ENCODE results near the gene PDGFC.

Gene PDGFC

GRCh38 chr4:156971676-156972378 is at the start of gene PDGFC:
Gene PDGFC, minus strand, starts transcription at chr4:156971799. Its CDS starts 896 bp downstream, at chr4:156970903.
- no peak for DNase-seq

- DNase-seq = no peak
These were observed 49.3 kb upstream of the PDGFC start for GRCh38 chr4:157020882-157021281.

- DNase-seq = no peak
These were observed 47.4 kb upstream of the PDGFC start for GRCh38 chr4:157018920-157019490.

- DNase-seq = no peak
These were observed 43.3 kb upstream of the PDGFC start for GRCh38 chr4:157014621-157015591.

- DNase-seq = no peak
These were observed 42.1 kb upstream of the PDGFC start for GRCh38 chr4:157013656-157014055.

- no peak for DNase-seq
These were observed 41.2 kb upstream of the PDGFC start for GRCh38 chr4:157012781-157013180.

- no peak for DNase-seq
These were observed 40.7 kb upstream of the PDGFC start for GRCh38 chr4:157012296-157012695.

- DNase-seq = no peak
These were observed 39.0 kb upstream of the PDGFC start for GRCh38 chr4:157010630-157011029.

- no peak for DNase-seq
These were observed 34.2 kb upstream of the PDGFC start for GRCh38 chr4:157005831-157006230.

- no peak for DNase-seq
These were observed 33.6 kb upstream of the PDGFC start for GRCh38 chr4:157005193-157005592.

- no peak for DNase-seq
These were observed 32.9 kb upstream of the PDGFC start for GRCh38 chr4:157004279-157005161.

GRCh38 chr4:156999175-156999517 is 27.5 kb upstream of the PDGFC start:
- DNase-seq = peak; percentile 57

GRCh38 chr4:156998500-156999174 is 27.0 kb upstream of the PDGFC start:
- no peak for DNase-seq

- DNase-seq = no peak
These were observed 21.3 kb upstream of the PDGFC start for GRCh38 chr4:156992943-156993342.

- DNase-seq = no peak
These were observed 19.6 kb upstream of the PDGFC start for GRCh38 chr4:156991161-156991560.

GRCh38 chr4:156983366-156983765 is 11.8 kb upstream of the PDGFC start:
- DNase-seq = no peak

- DNase-seq = peak; percentile 41
These were observed 9.7 kb upstream of the PDGFC start for GRCh38 chr4:156981262-156981769.

- no peak for DNase-seq
These were observed 6.0 kb upstream of the PDGFC start for GRCh38 chr4:156977435-156978160.

GRCh38 chr4:156976147-156976546 is 4.5 kb upstream of the PDGFC start:
- DNase-seq = no peak

GRCh38 chr4:156975686-156976085 is 4.1 kb upstream of the PDGFC start:
- no peak for DNase-seq

GRCh38 chr4:156974264-156974663 is 2.7 kb upstream of the PDGFC start:
- DNase-seq = no peak
